ENCODE measurements around the gene FMNL3.

GRCh38 chr12:49672301-49673217, 34.6 kb downstream of the FMNL3 start:
- no peak for TF ChIP-seq FOXA1 (IDR thresholded peaks at IDR 0.05)
- TF ChIP-seq HDGF (IDR thresholded peaks at IDR 0.05; ENCODE audit: borderline replicate concordance) = no peak
- TF ChIP-seq SUZ12 (IDR thresholded peaks at IDR 0.05) = no peak
- no peak for TF ChIP-seq FOXM1 (IDR thresholded peaks at IDR 0.05; ENCODE audit: borderline replicate concordance)
- TF ChIP-seq SP1 (IDR thresholded peaks at IDR 0.05) = no peak
- no peak for TF ChIP-seq PKNOX1 (IDR thresholded peaks at IDR 0.05)
- TF ChIP-seq L3MBTL2 (conservative IDR thresholded peaks at IDR 0.05) = no peak
- TF ChIP-seq FOXK2 (IDR thresholded peaks at IDR 0.05) = no peak
- no peak for TF ChIP-seq LEF1 (IDR thresholded peaks at IDR 0.05; ENCODE audit: borderline replicate concordance)
- TF ChIP-seq BHLHE40 (IDR thresholded peaks at IDR 0.05; ENCODE audit: borderline replicate concordance) = no peak
- TF ChIP-seq ELF4 (IDR thresholded peaks at IDR 0.05) = no peak
- TF ChIP-seq NFRKB (IDR thresholded peaks at IDR 0.05) = no peak
- no peak for TF ChIP-seq ARNT (IDR thresholded peaks at IDR 0.05)
- no peak for TF ChIP-seq TARDBP (IDR thresholded peaks at IDR 0.05)
